T-helper 17 cell (primary cell): Measurements from ENCODE around the gene MAB21L4. TPM values are rescaled to one million over a fixed set of nuclear protein-coding genes. Genes with fewer than 3 reads are reported as not detected.

Source experiments
- ATAC-seq: fragments of 150-1000 bp; cut with Tn5 transposase; 2 replicates; pipeline ENCODE4 v1.10.0; 2021; ENCODE audit warnings: mild to moderate bottlenecking, moderate library complexity
- DNase-seq, 3 donors: peaks; one replicate each; pipeline versions ENCODE4 v3.0.0 to v3.0.0-alpha.2; 2020 to 2021
- H3K9me3 ChIP-seq: one replicate; pipeline ENCODE4 v1.7.0; 2013; ENCODE audit warnings: low read length, mild to moderate bottlenecking; ENCODE audit not compliant: control insufficient read depth, poor library complexity, severe bottlenecking
- H3K27ac Mint-ChIP-seq: one replicate; pipeline ENCODE4 v1.8.0; 2022; ENCODE audit warnings: mild to moderate bottlenecking, moderate library complexity, mixed read lengths
- H3K27me3 Mint-ChIP-seq: one replicate; pipeline ENCODE4 v1.8.0; 2022; ENCODE audit warnings: mixed read lengths
- H3K36me3 Mint-ChIP-seq: one replicate; pipeline ENCODE4 v1.8.0; 2022; ENCODE audit warnings: low read depth, mixed read lengths
- H3K4me1 Mint-ChIP-seq: one replicate; pipeline ENCODE4 v1.8.0; 2022; ENCODE audit warnings: mild to moderate bottlenecking, mixed read lengths
- H3K4me3 Mint-ChIP-seq: one replicate; pipeline ENCODE4 v1.8.0; 2022; ENCODE audit warnings: mild to moderate bottlenecking, moderate library complexity, mixed read lengths
- total RNA-seq, 4 donors: library from RNA in 2 of 4; stranded (reverse) in 2 of 4; gene quantifications; one replicate each; pipeline ENCODE4 v1.2.3 and lab custom pipeline; 2022 to 2026

The MAB21L4 gene
- total RNA-seq, 2 donors from 2014 or later, result not detected

DNA sequence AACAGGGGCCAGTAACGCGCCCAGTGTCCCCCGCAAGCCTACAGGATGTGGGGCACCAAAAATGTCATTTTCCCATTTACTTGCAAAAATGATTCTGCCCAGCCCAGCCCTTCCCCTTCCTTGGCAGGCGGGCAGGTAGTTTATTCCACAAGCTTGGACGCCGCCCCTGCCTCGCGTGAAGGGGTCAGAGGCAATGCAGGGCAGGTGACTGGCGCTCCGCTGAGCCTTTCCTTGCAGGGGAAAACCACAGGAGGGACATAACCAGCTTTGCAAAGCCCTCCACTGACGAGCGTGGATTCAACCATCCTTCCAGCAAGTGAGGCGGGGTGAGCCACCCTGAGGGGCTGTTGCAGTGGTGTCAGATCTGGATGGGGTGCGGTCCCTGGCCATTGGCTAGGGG lies 5.3 kb downstream of the MAB21L4 start:
- peaks cover 5% of the 10 kb centered on the region for H3K27me3 Mint-ChIP-seq
- no peak overlapping the region for H3K4me3 Mint-ChIP-seq
- no peaks in the 10 kb centered on the region for H3K4me1 Mint-ChIP-seq
- ATAC-seq (no peak), DNase-seq (no peak)
- no peaks in the 10 kb centered on the region for H3K9me3 ChIP-seq
- H3K36me3 Mint-ChIP-seq, result no peaks in the 10 kb centered on the region
- no peak overlapping the region for H3K27ac Mint-ChIP-seq

DNA sequence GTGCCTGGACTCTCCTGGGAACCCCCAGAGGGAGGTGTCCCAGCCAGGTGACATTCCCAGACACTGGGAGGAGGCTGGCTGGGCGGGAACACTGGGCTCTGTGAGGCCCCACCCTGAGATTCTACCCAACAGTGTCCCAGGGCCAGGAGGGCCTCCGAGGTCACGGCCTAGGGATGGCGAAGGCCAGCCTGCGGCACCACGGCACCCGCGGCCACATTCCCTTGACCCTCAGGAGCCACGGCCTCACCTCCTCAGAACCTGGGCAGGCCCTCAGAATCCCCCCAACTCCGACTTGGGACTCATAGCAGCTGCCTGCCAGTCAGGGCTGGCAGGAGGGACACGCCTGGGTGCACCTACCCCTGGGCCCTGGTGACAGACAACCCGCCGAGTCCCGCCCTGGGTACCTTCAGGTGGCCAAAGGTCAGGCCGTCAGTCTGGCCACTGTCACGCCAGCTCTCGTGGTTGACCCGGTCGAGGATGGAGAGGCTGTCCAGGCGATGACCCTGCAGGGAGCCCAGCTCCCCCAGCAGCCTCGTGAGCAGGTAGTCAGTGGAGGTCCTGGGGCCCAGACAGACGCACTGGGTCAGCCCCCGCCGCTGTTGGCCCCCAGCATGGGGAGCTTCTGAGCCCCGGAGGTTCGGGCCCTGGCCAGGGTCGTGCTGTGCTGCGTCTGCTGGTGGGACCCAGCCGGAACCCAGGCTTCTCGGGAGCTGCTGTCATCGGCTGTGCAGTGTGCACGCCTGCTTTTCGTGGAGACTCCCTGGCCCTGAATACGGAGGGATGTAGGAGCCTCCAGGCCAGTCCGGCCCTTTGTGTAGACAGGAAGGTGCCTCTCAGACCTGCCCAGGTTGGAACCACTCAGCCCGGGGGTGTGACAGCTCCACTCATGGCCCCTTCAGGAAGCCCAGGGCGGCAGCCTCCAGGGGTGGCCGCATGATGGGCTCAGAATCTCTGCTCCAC lies 6.1 kb downstream of the MAB21L4 start:
- no peaks in the 10 kb centered on the region for H3K9me3 ChIP-seq
- Mint-ChIP-seq H3K36me3 (no peaks in the 10 kb centered on the region), H3K27me3 (peaks cover 5% of the 10 kb centered on the region), H3K27ac (no peak overlapping the region), H3K4me3 (no peak overlapping the region), H3K4me1 (no peaks in the 10 kb centered on the region)
- ATAC-seq, result no peak
- no peak for DNase-seq

DNA sequence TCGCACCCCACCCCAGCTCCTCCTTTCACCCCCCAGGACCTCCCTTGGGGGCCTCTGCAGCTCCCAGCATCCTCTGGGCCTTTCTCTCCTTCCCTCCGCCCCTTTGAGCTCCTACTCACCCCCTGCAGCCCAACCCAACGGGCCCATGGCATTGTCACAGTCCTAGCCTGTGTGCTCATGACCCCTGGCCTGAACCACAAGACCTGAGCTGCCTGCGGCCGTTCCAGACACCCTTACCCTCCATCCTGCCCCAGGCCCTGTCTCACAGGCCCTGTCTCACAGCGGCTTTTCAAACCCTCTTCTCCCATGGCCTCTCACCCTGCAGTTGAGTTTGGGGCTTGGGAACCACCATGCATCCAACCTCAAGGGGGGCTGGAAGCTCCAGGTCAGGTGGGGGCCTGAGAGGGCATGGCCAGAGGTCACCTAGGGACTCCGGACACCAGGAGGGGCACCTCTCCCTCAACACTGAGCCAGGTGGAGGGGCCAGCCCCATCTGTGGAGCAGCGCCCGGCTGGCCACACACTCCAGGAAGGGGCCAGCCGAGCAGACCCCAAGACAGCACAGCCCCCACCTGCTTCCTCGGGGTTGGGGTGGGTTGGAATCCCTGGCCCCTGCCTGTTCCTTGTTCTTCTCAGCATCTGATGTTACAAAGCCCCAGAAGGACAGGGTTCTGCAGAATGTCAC lies 6.9 kb downstream of the MAB21L4 start:
- DNase-seq (no peak), ATAC-seq (no peak)
- Mint-ChIP-seq H3K27ac (no peak overlapping the region), H3K36me3 (no peaks in the 10 kb centered on the region), H3K4me1 (no peaks in the 10 kb centered on the region), H3K4me3 (no peak overlapping the region), H3K27me3 (peaks cover 5% of the 10 kb centered on the region)
- H3K9me3 ChIP-seq, result no peaks in the 10 kb centered on the region

- H3K9me3 ChIP-seq, result no peaks in the 10 kb centered on the region
- H3K4me1 Mint-ChIP-seq, result no peaks in the 10 kb centered on the region
- no peak overlapping the region for H3K27ac Mint-ChIP-seq
- peaks cover 5% of the 10 kb centered on the region for H3K27me3 Mint-ChIP-seq
- ATAC-seq (no peak), DNase-seq (peak in 1 of 3 donors; percentile 6)
- no peaks in the 10 kb centered on the region for H3K36me3 Mint-ChIP-seq
- no peak overlapping the region for H3K4me3 Mint-ChIP-seq
Measured at GRCh38 chr2:240888130-240888889, 7.6 kb downstream of the MAB21L4 start.

GRCh38 chr2:240887631-240888030 lies 8.3 kb downstream of the MAB21L4 start:
- Mint-ChIP-seq H3K27ac (no peak overlapping the region), H3K4me1 (no peaks in the 10 kb centered on the region), H3K36me3 (no peaks in the 10 kb centered on the region), H3K27me3 (peaks cover 5% of the 10 kb centered on the region), H3K4me3 (no peak overlapping the region)
- H3K9me3 ChIP-seq, result no peaks in the 10 kb centered on the region
- ATAC-seq (no peak), DNase-seq (peak in 1 of 3 donors; percentile 6)

- Mint-ChIP-seq H3K4me3 (no peak overlapping the region), H3K27me3 (peaks cover 5% of the 10 kb centered on the region), H3K4me1 (no peaks in the 10 kb centered on the region), H3K27ac (no peak overlapping the region), H3K36me3 (no peaks in the 10 kb centered on the region)
- DNase-seq, result peak in 2 of 3 donors; percentile 4 to 6
- ATAC-seq, result no peak
- no peaks in the 10 kb centered on the region for H3K9me3 ChIP-seq
Measured at GRCh38 chr2:240886678-240887609, 9.0 kb downstream of the MAB21L4 start.

DNA sequence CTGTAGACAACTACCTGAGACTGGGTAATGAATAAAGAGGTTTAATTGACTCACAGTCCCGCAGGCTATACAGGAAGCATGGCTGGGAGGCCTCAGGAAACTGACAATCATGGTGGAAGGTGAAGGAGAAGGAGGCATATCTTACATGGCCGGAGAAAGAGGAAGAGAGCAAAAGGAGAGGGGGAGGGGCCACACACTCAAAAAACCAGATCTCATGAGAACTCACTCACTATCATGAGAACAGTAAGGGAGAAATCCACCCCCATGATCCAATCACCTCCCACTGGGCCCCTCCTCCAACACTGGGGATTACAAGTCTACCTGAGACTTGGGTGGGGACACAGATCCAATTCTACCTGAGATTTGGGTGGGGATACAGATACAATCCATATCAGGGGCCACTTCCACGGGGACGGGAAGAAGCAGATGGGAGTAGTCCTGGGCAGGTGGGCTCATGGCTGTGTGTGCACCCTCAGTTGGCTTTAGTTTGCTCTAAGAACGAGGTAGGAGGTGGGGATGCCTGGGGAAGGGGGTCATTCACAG lies 9.9 kb downstream of the MAB21L4 start:
- H3K9me3 ChIP-seq, result no peaks in the 10 kb centered on the region
- ATAC-seq, result no peak
- DNase-seq, result no peak
- H3K27me3 Mint-ChIP-seq, result no peaks in the 10 kb centered on the region
- no peaks in the 10 kb centered on the region for H3K36me3 Mint-ChIP-seq
- no peak overlapping the region for H3K4me3 Mint-ChIP-seq
- no peak overlapping the region for H3K27ac Mint-ChIP-seq
- H3K4me1 Mint-ChIP-seq, result no peaks in the 10 kb centered on the region

- Mint-ChIP-seq H3K4me3 (no peak overlapping the region), H3K4me1 (no peaks in the 10 kb centered on the region), H3K36me3 (no peaks in the 10 kb centered on the region), H3K27ac (no peak overlapping the region), H3K27me3 (no peaks in the 10 kb centered on the region)
- H3K9me3 ChIP-seq, result no peaks in the 10 kb centered on the region
- peak in 1 of 3 donors; percentile 6 for DNase-seq
- ATAC-seq, result no peak
Measured at GRCh38 chr2:240885566-240885965, 10.4 kb downstream of the MAB21L4 start.

DNA sequence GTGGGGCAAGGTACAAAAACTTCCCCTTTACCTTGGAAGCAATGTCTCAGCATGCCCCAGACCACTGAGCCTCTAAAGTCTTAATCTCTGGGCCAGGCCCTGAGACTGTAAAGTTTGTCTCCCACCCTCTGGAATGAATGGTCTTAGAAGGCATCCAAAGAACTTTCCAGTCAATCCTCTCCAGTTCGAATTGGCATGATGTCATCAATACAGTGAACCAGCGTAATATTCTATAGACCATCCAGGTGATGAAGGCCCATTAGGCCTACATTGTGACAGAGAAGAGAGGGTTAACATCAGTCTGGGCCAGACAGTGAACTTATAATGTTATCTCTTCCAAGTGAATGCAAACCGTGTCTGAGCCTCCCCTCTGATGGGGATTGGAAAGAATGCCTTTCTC lies 11.2 kb downstream of the MAB21L4 start:
- Mint-ChIP-seq H3K27me3 (no peaks in the 10 kb centered on the region), H3K36me3 (no peaks in the 10 kb centered on the region), H3K4me1 (peaks cover 2% of the 10 kb centered on the region), H3K27ac (no peak overlapping the region), H3K4me3 (no peak overlapping the region)
- ATAC-seq (no peak), DNase-seq (no peak)
- no peaks in the 10 kb centered on the region for H3K9me3 ChIP-seq

DNA sequence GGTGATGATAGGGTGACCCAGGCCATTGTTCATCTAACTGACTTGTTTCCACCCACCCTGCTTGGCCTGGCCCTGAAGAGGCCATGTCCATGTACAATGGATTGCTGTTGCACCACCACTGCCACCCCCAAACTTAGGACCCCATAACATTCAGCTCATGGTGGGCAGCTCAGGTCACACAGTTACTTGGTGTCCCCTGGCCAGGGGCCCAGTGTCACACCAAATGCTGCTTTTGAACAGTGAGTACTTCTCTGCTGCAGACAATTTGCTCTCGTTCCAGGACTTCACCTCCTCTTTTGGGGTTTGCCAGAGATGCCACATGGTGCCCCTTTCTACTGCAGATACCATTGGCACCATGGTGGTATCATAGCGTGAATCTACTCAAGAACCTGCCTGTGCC lies 11.7 kb downstream of the MAB21L4 start:
- Mint-ChIP-seq H3K27ac (no peak overlapping the region), H3K27me3 (no peaks in the 10 kb centered on the region), H3K36me3 (no peaks in the 10 kb centered on the region), H3K4me1 (peaks cover 2% of the 10 kb centered on the region), H3K4me3 (no peak overlapping the region)
- DNase-seq (no peak), ATAC-seq (no peak)
- H3K9me3 ChIP-seq, result no peaks in the 10 kb centered on the region

- H3K36me3 Mint-ChIP-seq, result no peaks in the 10 kb centered on the region
Measured at GRCh38 chr2:240881913-240882312, 14.0 kb downstream of the MAB21L4 start.

GRCh38 chr2:240879105-240879504 lies 16.9 kb downstream of the MAB21L4 start:
- no peak overlapping the region for H3K4me3 Mint-ChIP-seq
- ATAC-seq (no peak), DNase-seq (no peak)
- H3K27me3 Mint-ChIP-seq, result no peaks in the 10 kb centered on the region
- H3K36me3 Mint-ChIP-seq, result no peaks in the 10 kb centered on the region
- H3K4me1 Mint-ChIP-seq, result peaks cover 2% of the 10 kb centered on the region
- no peaks in the 10 kb centered on the region for H3K9me3 ChIP-seq
- no peak overlapping the region for H3K27ac Mint-ChIP-seq

More at GRCh38 chr2:240881913-240882312, 14.0 kb downstream of the MAB21L4 start:
- DNase-seq (no peak), ATAC-seq (no peak)
- no peak overlapping the region for H3K27ac Mint-ChIP-seq
- no peaks in the 10 kb centered on the region for H3K9me3 ChIP-seq
- H3K27me3 Mint-ChIP-seq, result no peaks in the 10 kb centered on the region
- peaks cover 2% of the 10 kb centered on the region for H3K4me1 Mint-ChIP-seq
- no peak overlapping the region for H3K4me3 Mint-ChIP-seq
